Transverse colon (tissue), 4 donors: ENCODE results near the gene MOGAT1. TPM values are rescaled to one million over a fixed set of nuclear protein-coding genes. Genes with fewer than 3 reads are reported as not detected.
A peak's percentile ranks its signal among the peaks of the same experiment; 100 is the strongest.

ENCODE experiments used
- DNase-seq: peaks from one replicate; pipeline ENCODE4 v3.0.0-alpha.2; 2019
- H3K27ac ChIP-seq, 4 donors: fragments of 200-600 bp; sonication (generic); 2 replicates each; pipeline ENCODE4 v1.5.1; 2016 to 2018; ENCODE audit warnings: inconsistent platforms in 4 of 4
- H3K27me3 ChIP-seq: fragments of 200-600 bp; sonication (generic); 2 replicates; pipeline ENCODE4 v1.5.1; 2017; ENCODE audit warnings: inconsistent platforms
- H3K36me3 ChIP-seq, 4 donors: fragments of 200-600 bp; sonication (generic); 2 replicates each; pipeline ENCODE4 v1.5.1; 2017 to 2019; ENCODE audit warnings: inconsistent platforms in 4 of 4
- H3K4me1 ChIP-seq, 4 donors: fragments of 200-600 bp; sonication (generic); 2 replicates each; pipeline ENCODE4 v1.5.1; 2017 to 2020; ENCODE audit warnings: inconsistent platforms in 4 of 4
- H3K4me3 ChIP-seq, 4 donors: fragments of 200-600 bp; sonication (generic); 1 replicate in 1 of 4; 2 replicates in 3 of 4; pipeline versions ENCODE4 v1.5.1 to v1.6.1; 2017 to 2019; ENCODE audit warnings: inconsistent platforms in 4 of 4
- H3K9me3 ChIP-seq, 2 donors: fragments of 200-600 bp; sonication (generic); 2 replicates each; pipeline ENCODE4 v1.5.1; 2017 to 2019; ENCODE audit warnings: inconsistent platforms in 2 of 2
- EP300 ChIP-seq: sonication (generic); formaldehyde crosslinking; IDR thresholded peaks from one replicate; pipeline ENCODE4 v1.6.1; 2017; ENCODE audit warnings: antibody characterized with exemption, low read depth
- POLR2A ChIP-seq: fragments of 450-650 bp; IDR thresholded peaks from one replicate; pipeline ENCODE4 v1.6.1; 2016; ENCODE audit warnings: antibody characterized with exemption, mild to moderate bottlenecking, moderate library complexity
- POLR2AphosphoS5 ChIP-seq, 3 donors: sonication (generic); formaldehyde crosslinking; IDR thresholded peaks; one replicate each; pipeline ENCODE4 v1.6.1; 2016; ENCODE audit warnings: antibody characterized with exemption in 3 of 3
- WGBS, 2 donors: methylation state at CpG; one replicate each; pipeline ENCODE4 v1.1.5; 2018; ENCODE audit warnings: low coverage in 1 of 2; 5-methylcytosine and 5-hydroxymethylcytosine counted together
- in situ Hi-C, 4 donors: fragments of 200-750 bp; cut with MboI; loops; one replicate each; pipeline versions ENCODE4 v1.15.0 to v1.15.1; 2017; ENCODE audit warnings: low sequenced_read_pairs in 3 of 4, low pct_ligation_motif_present in 1 of 4, low pct_unique_long_range_greater_than_20kb in 1 of 4
- intact Hi-C: fragments of 100-400 bp; cut with DNase I; formaldehyde crosslinking; loops from one replicate; pipeline ENCODE4 v1.15.1; 2023; ENCODE audit warnings: low total_unique reads
- total RNA-seq, 4 donors: library from RNA; depleted of rRNA; stranded (reverse); fragments of >200 nt; gene quantifications; one replicate each; pipeline ENCODE4 v1.1.0, GENCODE V29; 2016
- TF ChIP-seq, protein P1 (sequence below), 5 experiments: fragments of 200-600 bp in 3 of 5; fragments of 450-650 bp in 2 of 5; sonication (generic) in 3 of 5; IDR thresholded peaks; 1 replicate in 2 of 5; 2 replicates in 3 of 5; pipeline ENCODE4 v1.5.1; 2016 to 2017; ENCODE audit warnings: antibody characterized with exemption in 5 of 5, inconsistent platforms in 3 of 5, mild to moderate bottlenecking in 2 of 5, moderate library complexity in 1 of 5

MOGAT1 gene
- total RNA-seq, 4 donors from 2014 or later = 0.80 TPM; not detected in 3

DNA sequence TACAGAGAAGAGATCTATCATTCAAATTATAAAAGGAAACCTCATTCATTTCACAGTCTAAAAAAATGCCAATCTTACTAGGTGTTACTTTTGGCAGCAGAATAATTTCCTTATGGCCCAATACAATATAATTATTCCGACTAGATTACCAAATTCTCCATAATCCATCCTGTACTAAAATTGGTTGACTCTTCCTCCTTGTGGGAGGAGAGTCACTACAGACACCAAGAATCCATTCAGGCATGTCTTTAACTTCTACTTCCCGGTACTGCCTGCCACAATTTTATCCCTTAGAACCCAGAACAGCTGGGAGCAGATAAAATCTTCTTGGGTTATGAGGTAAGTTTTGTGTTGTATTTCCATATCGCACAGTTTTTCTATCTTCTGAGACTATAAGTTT is 25.4 kb upstream of the MOGAT1 start:
- peak overlapping the region in 1 of 4 donors; percentile 13 for H3K27ac ChIP-seq
- intact Hi-C loops (no loop called here), in situ Hi-C loops (no loop called here)
- H3K36me3 ChIP-seq = peaks cover 0 to 11% (median 2%) of the 10 kb centered on the region in 4 donors
- no peaks in the 10 kb centered on the region for H3K9me3 ChIP-seq
- H3K27me3 ChIP-seq = no peaks in the 10 kb centered on the region
- no peak overlapping the region for H3K4me3 ChIP-seq
- peaks cover 0 to 19% (median 7%) of the 10 kb centered on the region in 4 donors for H3K4me1 ChIP-seq
- no peak for TF ChIP-seq POLR2A
- TF ChIP-seq, protein P1, sequence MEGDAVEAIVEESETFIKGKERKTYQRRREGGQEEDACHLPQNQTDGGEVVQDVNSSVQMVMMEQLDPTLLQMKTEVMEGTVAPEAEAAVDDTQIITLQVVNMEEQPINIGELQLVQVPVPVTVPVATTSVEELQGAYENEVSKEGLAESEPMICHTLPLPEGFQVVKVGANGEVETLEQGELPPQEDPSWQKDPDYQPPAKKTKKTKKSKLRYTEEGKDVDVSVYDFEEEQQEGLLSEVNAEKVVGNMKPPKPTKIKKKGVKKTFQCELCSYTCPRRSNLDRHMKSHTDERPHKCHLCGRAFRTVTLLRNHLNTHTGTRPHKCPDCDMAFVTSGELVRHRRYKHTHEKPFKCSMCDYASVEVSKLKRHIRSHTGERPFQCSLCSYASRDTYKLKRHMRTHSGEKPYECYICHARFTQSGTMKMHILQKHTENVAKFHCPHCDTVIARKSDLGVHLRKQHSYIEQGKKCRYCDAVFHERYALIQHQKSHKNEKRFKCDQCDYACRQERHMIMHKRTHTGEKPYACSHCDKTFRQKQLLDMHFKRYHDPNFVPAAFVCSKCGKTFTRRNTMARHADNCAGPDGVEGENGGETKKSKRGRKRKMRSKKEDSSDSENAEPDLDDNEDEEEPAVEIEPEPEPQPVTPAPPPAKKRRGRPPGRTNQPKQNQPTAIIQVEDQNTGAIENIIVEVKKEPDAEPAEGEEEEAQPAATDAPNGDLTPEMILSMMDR (IDR thresholded peaks at IDR 0.05) = no peak
- no peak for TF ChIP-seq EP300
- TF ChIP-seq POLR2AphosphoS5 (IDR thresholded peaks at IDR 0.05) = no peak
- 67 to 70% methylated on average over 3 of the region's 3 CpGs for WGBS, 2 donors
- no peak for DNase-seq

DNA sequence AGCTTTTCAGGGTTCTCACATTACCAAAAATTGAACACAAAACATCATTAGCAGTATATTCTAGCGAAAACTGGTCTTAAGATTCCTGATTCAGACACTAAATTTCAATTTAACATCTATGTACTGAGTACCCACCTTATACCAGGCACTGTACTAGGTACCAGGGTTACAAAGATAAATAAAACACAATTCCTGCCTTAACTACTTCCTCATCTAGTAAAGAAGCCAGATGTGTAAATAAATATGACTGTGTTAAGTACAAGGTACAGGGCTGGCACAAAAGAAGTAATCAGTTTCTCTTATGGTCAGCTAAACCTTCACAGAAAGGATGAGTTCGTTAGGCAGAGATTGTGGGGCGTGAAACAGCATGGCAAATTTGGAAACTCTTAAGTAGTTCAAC is 21.7 kb upstream of the MOGAT1 start:
- H3K36me3 ChIP-seq = peaks cover 0 to 11% (median 0%) of the 10 kb centered on the region in 4 donors
- TF ChIP-seq POLR2A (no peak), POLR2AphosphoS5 (IDR thresholded peaks at IDR 0.05) (no peak), EP300 (no peak)
- TF ChIP-seq, protein P1 (IDR thresholded peaks at IDR 0.05) = no peak
- WGBS, 2 donors = 74 to 89% methylated on average over 3 of the region's 3 CpGs
- peak overlapping the region in 1 of 4 donors; percentile 3 for H3K27ac ChIP-seq
- in situ Hi-C loops (no loop called here), intact Hi-C loops (no loop called here)
- peaks cover 10 to 53% (median 32%) of the 10 kb centered on the region in 4 donors for H3K4me1 ChIP-seq
- DNase-seq = no peak
- H3K27me3 ChIP-seq = no peaks in the 10 kb centered on the region
- no peaks in the 10 kb centered on the region for H3K9me3 ChIP-seq
- no peak overlapping the region for H3K4me3 ChIP-seq

GRCh38 chr2:222651718-222652418 is 19.6 kb upstream of the MOGAT1 start:
- TF ChIP-seq POLR2AphosphoS5 (IDR thresholded peaks at IDR 0.05) (no peak), EP300 (no peak), POLR2A (no peak)
- TF ChIP-seq, protein P1 (IDR thresholded peaks at IDR 0.05) = no peak
- in situ Hi-C loops (no loop called here), intact Hi-C loops (no loop called here)
- no peaks in the 10 kb centered on the region for H3K9me3 ChIP-seq
- DNase-seq = no peak
- H3K36me3 ChIP-seq = peaks cover 0 to under 1% (median 0%) of the 10 kb centered on the region in 4 donors
- H3K4me1 ChIP-seq = peaks cover 14 to 58% (median 42%) of the 10 kb centered on the region in 4 donors
- no peak overlapping the region for H3K4me3 ChIP-seq
- H3K27ac ChIP-seq = peak overlapping the region; percentile 69 to 92 (median 86)
- no peaks in the 10 kb centered on the region for H3K27me3 ChIP-seq
- WGBS, 2 donors = 85 to 100% methylated on average over 2 to 4 of the region's 4 CpGs

DNA sequence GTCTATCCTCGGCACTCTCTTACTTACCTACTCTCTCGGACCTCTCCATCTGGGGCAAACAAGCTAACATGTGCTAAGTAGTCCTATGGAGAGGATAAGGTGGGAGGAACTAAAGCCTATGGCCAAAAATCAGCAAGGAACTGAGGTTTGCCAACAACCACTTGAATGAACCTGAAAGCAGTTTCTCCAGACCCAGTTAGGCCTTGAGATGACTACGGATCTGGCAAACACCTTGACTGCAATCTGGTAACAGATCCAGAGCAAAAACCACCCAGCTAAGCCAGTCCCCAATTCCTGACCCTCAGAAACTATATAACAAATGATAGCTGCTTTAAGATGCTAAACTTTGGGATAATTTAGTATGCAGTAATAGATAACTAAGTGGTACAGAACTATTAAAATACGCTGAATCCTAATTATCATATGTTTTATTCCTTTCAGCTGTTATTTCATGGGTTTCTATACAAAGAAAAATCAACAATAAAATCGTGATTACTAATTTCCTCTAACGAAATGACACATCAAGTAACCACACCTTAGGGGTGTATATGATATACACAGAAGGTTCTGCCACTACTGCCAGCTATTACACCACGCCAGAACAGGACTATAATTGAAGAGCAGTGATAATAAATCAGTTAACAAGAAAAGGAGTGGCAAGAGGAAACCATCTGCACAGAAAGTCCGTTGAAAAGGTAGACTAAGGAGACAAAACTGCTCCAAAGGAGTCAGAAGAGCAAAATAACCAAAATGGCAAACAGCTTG is 18.8 kb upstream of the MOGAT1 start:
- no peaks in the 10 kb centered on the region for H3K36me3 ChIP-seq
- in situ Hi-C loops = no loop called here
- H3K4me1 ChIP-seq = peaks cover 14 to 61% (median 43%) of the 10 kb centered on the region in 4 donors
- peak overlapping the region; percentile 69 to 92 (median 86) for H3K27ac ChIP-seq
- no peaks in the 10 kb centered on the region for H3K9me3 ChIP-seq
- H3K27me3 ChIP-seq = no peaks in the 10 kb centered on the region
- WGBS, 2 donors = 46 to 49% methylated on average over 5 to 8 of the region's 8 CpGs
- H3K4me3 ChIP-seq = no peak overlapping the region
- TF ChIP-seq EP300 = no peak
- TF ChIP-seq POLR2AphosphoS5 (IDR thresholded peaks at IDR 0.05) = peak; percentile 32 to 75 (median 36)
- peak; percentile 27 for TF ChIP-seq POLR2A
- peak; percentile 48 for DNase-seq
- intact Hi-C loops = no loop called here
